Upper lobe of right lung (tissue), 1 donor: Measurements from ENCODE around the gene HIPK1. TPM values are rescaled to one million over a fixed set of nuclear protein-coding genes. Genes with fewer than 3 reads are reported as not detected.
A peak's percentile ranks its signal among the peaks of the same experiment; 100 is the strongest.

Source experiments
- ATAC-seq: fragments of 200-7000 bp; cut with Tn5 transposase; one replicate; pipeline ENCODE4 v1.9.1; 2020; ENCODE audit warnings: mild to moderate bottlenecking, moderate library complexity
- DNase-seq: peaks from one replicate; pipeline ENCODE4 v3.0.0-alpha.2; 2020
- H3K27ac ChIP-seq: fragments of 200-600 bp; one replicate; pipeline ENCODE4 v1.8.0; 2022
- H3K27me3 ChIP-seq: fragments of 200-600 bp; one replicate; pipeline ENCODE4 v1.8.0; 2022; ENCODE audit warnings: mild to moderate bottlenecking
- H3K36me3 ChIP-seq: fragments of 200-600 bp; one replicate; pipeline ENCODE4 v1.8.0; 2022
- H3K4me1 ChIP-seq: fragments of 200-600 bp; one replicate; pipeline ENCODE4 v1.8.0; 2022
- H3K4me3 ChIP-seq: fragments of 200-600 bp; one replicate; pipeline ENCODE4 v1.8.0; 2022; ENCODE audit warnings: mild to moderate bottlenecking
- H3K9me3 ChIP-seq: fragments of 200-600 bp; one replicate; pipeline ENCODE4 v1.8.0; 2022
- intact Hi-C: fragments of 100-400 bp; cut with DNase I; formaldehyde crosslinking; loops from one replicate; pipeline ENCODE4 v1.11.0; 2022
- total RNA-seq: library from RNA; stranded (reverse); fragmentation: NEBNext Ultra II Directional; extraction: Animal tissue kit (Norgen Biotek cat#: 25700); gene quantifications from one replicate; pipeline ENCODE4 v1.2.1, GENCODE V29; 2021
- TF ChIP-seq, protein P1 (sequence below): fragments of 200-600 bp; IDR thresholded peaks from one replicate; pipeline ENCODE4 v1.8.0; 2022; ENCODE audit warnings: antibody characterized with exemption
- donor health status: DM: no; HTN: yes; CAD: no; lungs with severe emphysema.

Gene HIPK1
- total RNA-seq, 1 donor from 2014 or later: 77.8 TPM

DNA sequence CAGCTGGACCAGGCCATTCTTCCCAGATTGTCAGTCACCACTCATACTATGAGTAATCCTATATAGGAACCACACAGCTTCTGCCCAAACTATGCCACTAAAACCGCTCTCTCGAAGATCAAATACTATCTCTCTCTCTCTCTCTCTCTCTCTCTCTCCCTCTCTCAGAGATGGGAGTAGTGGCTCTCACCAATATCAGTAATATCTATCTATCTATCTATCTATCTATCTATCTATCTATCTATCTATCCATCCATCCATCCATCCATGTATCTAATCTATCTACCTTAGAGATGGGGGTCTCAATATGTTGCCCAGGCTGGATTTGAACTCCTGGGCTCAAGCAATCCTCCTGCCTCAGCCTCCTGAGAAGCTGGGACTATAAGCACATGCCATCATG lies 4.7 kb upstream of the HIPK1 start:
- H3K27me3 ChIP-seq: no peaks in the 10 kb centered on the region
- no peaks in the 10 kb centered on the region for H3K4me1 ChIP-seq
- no peaks in the 10 kb centered on the region for H3K9me3 ChIP-seq
- no peak for DNase-seq
- intact Hi-C loops: no loop called here
- no peak for ATAC-seq
- H3K4me3 ChIP-seq: no peak overlapping the region
- TF ChIP-seq, protein P1, sequence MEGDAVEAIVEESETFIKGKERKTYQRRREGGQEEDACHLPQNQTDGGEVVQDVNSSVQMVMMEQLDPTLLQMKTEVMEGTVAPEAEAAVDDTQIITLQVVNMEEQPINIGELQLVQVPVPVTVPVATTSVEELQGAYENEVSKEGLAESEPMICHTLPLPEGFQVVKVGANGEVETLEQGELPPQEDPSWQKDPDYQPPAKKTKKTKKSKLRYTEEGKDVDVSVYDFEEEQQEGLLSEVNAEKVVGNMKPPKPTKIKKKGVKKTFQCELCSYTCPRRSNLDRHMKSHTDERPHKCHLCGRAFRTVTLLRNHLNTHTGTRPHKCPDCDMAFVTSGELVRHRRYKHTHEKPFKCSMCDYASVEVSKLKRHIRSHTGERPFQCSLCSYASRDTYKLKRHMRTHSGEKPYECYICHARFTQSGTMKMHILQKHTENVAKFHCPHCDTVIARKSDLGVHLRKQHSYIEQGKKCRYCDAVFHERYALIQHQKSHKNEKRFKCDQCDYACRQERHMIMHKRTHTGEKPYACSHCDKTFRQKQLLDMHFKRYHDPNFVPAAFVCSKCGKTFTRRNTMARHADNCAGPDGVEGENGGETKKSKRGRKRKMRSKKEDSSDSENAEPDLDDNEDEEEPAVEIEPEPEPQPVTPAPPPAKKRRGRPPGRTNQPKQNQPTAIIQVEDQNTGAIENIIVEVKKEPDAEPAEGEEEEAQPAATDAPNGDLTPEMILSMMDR: no peak
- no peak overlapping the region for H3K27ac ChIP-seq
- no peaks in the 10 kb centered on the region for H3K36me3 ChIP-seq

DNA sequence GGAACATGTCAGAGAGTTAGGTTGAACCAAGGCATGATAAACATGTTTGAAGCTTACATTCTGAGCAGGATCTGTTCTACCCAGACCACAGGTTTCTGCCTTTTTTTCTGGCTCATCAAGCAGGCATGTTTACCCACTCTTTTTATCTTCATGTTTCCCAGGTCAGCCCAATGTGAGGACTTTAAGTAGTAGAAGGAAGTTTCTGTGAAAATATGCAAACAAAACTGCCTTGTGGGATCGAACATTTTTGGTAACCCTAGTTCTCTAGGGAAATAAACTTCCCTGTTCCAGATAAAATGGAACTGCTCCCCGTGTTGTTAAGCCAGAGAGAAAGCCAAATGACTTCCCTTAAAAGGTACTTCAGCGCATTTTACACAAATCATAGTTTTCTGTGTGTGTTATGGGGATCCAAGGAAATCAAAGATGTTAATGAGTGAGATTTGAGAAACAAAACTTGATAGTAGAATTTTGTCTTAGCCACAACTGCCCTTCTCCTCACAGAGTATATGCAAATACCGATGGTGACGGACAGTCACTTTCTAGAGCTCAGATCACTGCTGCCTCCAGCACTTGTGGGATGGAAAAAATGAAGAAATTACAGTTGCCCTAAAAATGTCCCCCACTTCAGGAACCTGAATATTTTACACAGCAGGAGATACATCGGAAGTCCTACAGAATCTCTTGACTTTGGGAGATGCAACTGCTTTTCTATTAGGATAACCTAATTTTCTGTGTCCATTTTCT lies 765 bp upstream of the HIPK1 start:
- H3K4me3 ChIP-seq: peak overlapping the region; percentile 83
- H3K27ac ChIP-seq: peak overlapping the region; percentile 96
- no peak for DNase-seq
- H3K9me3 ChIP-seq: no peaks in the 10 kb centered on the region
- H3K36me3 ChIP-seq: no peaks in the 10 kb centered on the region
- intact Hi-C loops: no loop called here
- TF ChIP-seq, protein P1: no peak
- no peaks in the 10 kb centered on the region for H3K27me3 ChIP-seq
- H3K4me1 ChIP-seq: peaks cover 24% of the 10 kb centered on the region
- ATAC-seq: no peak

DNA sequence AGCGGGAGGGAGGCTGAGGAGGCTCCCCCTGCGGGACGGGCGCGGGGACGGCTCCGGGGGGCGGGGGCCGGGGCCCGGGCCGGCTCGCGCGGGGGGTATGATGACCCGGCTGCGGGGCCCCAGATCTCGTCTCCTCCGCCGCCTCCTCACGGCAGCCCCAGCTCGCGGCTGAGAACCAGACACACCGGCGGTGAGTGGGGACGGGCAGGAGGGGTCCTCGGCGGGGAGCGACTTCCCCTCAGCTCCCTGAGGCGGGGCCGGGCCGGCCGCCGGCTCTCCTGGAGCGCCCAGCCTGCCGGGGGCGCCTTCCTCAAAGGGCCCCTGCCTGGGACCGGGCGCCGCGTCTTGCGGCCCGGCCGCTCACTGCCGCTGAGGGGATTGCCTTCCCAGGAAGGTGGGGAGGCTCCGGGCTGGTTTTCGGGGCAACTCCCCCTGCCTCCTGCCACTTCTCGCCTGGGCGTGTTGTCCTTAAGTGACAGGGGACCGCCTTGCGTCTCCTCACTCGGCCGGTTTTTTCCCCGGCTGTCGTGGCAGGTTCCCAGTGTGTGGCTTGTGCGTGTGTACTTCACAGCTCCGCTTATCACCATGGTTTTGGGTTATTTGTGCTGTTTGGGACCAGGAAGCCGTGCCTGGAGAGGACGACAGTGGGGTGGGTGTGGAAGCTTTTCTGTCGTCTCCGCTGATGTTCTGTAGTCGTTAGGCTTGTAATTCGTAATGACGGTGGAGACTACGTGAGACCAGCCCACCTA lies 800 bp downstream of the HIPK1 start:
- intact Hi-C loops: no loop called here
- no peaks in the 10 kb centered on the region for H3K27me3 ChIP-seq
- H3K27ac ChIP-seq: peak overlapping the region; percentile 96
- H3K4me3 ChIP-seq: peak overlapping the region; percentile 83
- no peaks in the 10 kb centered on the region for H3K9me3 ChIP-seq
- H3K4me1 ChIP-seq: peaks cover 36% of the 10 kb centered on the region
- DNase-seq (peak; percentile 85), ATAC-seq (peak; percentile 66)
- no peaks in the 10 kb centered on the region for H3K36me3 ChIP-seq
- TF ChIP-seq, protein P1: no peak

DNA sequence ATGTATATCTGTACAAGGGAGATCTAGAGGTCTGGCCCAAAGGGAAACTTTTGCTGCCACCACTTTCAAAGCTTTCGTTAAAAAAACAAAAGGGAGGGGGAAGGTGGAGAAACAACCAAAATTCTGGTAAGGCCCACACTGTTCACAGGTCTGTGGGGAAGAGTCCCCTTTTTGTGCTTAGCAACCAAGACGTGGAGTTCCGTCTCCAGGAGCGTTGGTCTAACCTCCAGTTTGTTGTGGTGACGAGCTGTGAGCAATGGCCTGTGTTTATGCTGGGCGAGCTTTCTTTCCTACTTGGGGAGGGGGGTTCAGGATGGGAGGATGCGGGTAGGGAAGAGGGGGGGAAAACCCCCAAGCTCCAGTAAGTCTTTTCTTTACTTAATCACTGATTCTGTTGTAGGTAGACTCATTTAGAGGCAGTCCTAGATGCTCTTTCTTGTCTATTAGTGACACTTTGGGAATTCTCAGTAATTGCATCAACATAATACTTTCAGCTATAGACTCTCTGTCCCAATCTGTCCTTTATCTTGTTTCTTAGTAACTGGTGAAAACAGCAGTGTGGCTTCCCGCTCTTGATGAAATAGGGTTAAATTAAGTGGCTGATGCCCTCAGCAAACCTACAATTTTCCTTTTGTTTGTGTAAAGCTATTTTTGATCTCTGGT lies 1.5 kb downstream of the HIPK1 start:
- H3K36me3 ChIP-seq: no peaks in the 10 kb centered on the region
- ATAC-seq (peak; percentile 42), DNase-seq (no peak)
- TF ChIP-seq, protein P1: no peak
- H3K9me3 ChIP-seq: no peaks in the 10 kb centered on the region
- H3K27me3 ChIP-seq: no peaks in the 10 kb centered on the region
- intact Hi-C loops: no loop called here
- H3K27ac ChIP-seq: peak overlapping the region; percentile 96
- peaks cover 36% of the 10 kb centered on the region for H3K4me1 ChIP-seq
- peak overlapping the region; percentile 83 for H3K4me3 ChIP-seq

DNA sequence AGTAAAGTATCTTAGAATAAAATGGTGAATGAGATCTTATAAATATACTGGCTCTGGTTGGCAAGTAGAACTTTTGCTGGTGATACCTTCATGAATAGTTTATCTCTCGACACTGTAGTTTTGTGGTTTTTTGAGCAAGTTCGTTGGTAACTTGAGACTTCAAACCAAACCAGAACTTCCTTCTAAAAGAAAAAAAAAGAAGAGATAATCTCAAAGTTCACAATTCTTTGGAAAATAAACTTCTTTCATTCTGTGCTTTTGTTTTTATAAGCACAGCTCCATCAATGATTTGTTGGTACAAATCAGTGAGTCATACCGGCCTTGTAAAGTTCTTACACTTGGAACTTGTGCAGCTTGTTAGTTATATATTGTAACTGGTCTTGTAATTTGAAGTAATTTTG lies 2.3 kb downstream of the HIPK1 start:
- intact Hi-C loops: no loop called here
- TF ChIP-seq, protein P1: no peak
- Histone ChIP-seq H3K4me3 (peak overlapping the region; percentile 83), H3K27me3 (no peaks in the 10 kb centered on the region), H3K27ac (peak overlapping the region; percentile 96), H3K9me3 (no peaks in the 10 kb centered on the region), H3K4me1 (peaks cover 44% of the 10 kb centered on the region), H3K36me3 (no peaks in the 10 kb centered on the region)
- no peak for DNase-seq
- no peak for ATAC-seq
